ENCODE measurements around the gene STX3. TPM values are rescaled to one million over a fixed set of nuclear protein-coding genes. Genes with fewer than 3 reads are reported as not detected.

Gene STX3
- total and polyA plus RNA-seq, 2 of the 13 experiments (the other 11 are each of a cell fraction or from before 2014, with no cell fraction given): 16.5 to 24.0 TPM

GRCh38 chr11:59792507-59792906 is 37.3 kb downstream of the STX3 start:
- ChIA-PET CTCF (ENCODE audit: low intra/inter-chr PET ratio, low total read pairs) (no interaction called here), POLR2A (no interaction called here)
- Histone ChIP-seq H3K4me3 (replicated peaks in 1 of 3; ENCODE audit: insufficient read depth in 1 of 3, low read depth in 2 of 3, low read length in 3 of 3) (no peak overlapping the region), H3K4me1 (ENCODE audit: insufficient read depth, low read length) (peaks cover 2% of the 10 kb centered on the region), H3K9ac (ENCODE audit: insufficient read depth, low read depth, low read length) (no peak overlapping the region), H3K27me3 (ENCODE audit: control insufficient read depth in 1 of 2, insufficient read depth in 2 of 2, low read length in 2 of 2) (no peaks in the 10 kb centered on the region), H4K20me1 (ENCODE audit: insufficient read depth, low read length) (no peaks in the 10 kb centered on the region), H3K36me3 (replicated peaks in 1 of 2; ENCODE audit: control insufficient read depth in 1 of 2, insufficient read depth in 2 of 2, low read length in 2 of 2) (peaks cover 20% of the 10 kb centered on the region in 2 experiments; a peak in 4 of 5 replicates), H2AFZ (ENCODE audit: low read length) (no peak overlapping the region), H3K27ac (ENCODE audit: extremely low read length, insufficient read depth, low read length) (no peak overlapping the region), H3K9me3 (ENCODE audit: low read length) (no peaks in the 10 kb centered on the region), H3K79me2 (ENCODE audit: insufficient read depth, low read length) (no peaks in the 10 kb centered on the region), H3K4me2 (ENCODE audit: low read depth, low read length) (no peak overlapping the region)
- FAIRE-seq (no peak), ATAC-seq (no peak), DNase-seq (ENCODE audit: low spot score) (no peak)
- TF ChIP-seq IKZF1 (IDR thresholded peaks at IDR 0.05): 0 out of 2 replicates have a peak, but pooled peaks have one; percentile 33
- TF ChIP-seq FIP1L1 (IDR thresholded peaks at IDR 0.05; ENCODE audit: borderline replicate concordance, insufficient read depth, low read depth, low read length): no peak
- in situ Hi-C loops (cut with HindIII; ENCODE audit: extremely low pct_ligation_motif_present, low pct_unique_long_range_greater_than_20kb): no loop called here
- BruUV-seq (replicated peaks): no TSS peak
- 92% methylated on average over 1 of the region's 1 CpG for WGBS (ENCODE audit: low lambda C conversion rate)
- intact Hi-C loops (cut with micrococcal nuclease; ENCODE audit: unreplicated experiment): no loop called here

GRCh38 chr11:59794417-59794816 is 39.2 kb downstream of the STX3 start:
- no peaks in the 10 kb centered on the region for H3K79me2 ChIP-seq (ENCODE audit: insufficient read depth, low read length)
- no peaks in the 10 kb centered on the region for H4K20me1 ChIP-seq (ENCODE audit: insufficient read depth, low read length)
- FAIRE-seq: no peak
- H2AFZ ChIP-seq (ENCODE audit: low read length): no peak overlapping the region
- ChIA-PET CTCF (ENCODE audit: low intra/inter-chr PET ratio, low total read pairs) (no interaction called here), POLR2A (no interaction called here)
- peaks cover 13 to 17% of the 10 kb centered on the region in 2 experiments; a peak in 4 of 5 replicates for H3K36me3 ChIP-seq (replicated peaks in 1 of 2; ENCODE audit: control insufficient read depth in 1 of 2, insufficient read depth in 2 of 2, low read length in 2 of 2)
- no peak for ATAC-seq
- DNase-seq (ENCODE audit: low spot score): no peak
- TF ChIP-seq ATF3 (CRISPR knock-in tag; IDR thresholded peaks at IDR 0.05) (no peak), SNRNP70 (IDR thresholded peaks at IDR 0.05; ENCODE audit: low read depth, low read length) (no peak), ZNF781 (CRISPR knock-in tag; IDR thresholded peaks at IDR 0.05; ENCODE audit: borderline replicate concordance, not compliant biosample characterization) (no peak)
- no peak overlapping the region for H3K4me3 ChIP-seq (replicated peaks in 1 of 3; ENCODE audit: insufficient read depth in 1 of 3, low read depth in 2 of 3, low read length in 3 of 3)
- no peaks in the 10 kb centered on the region for H3K4me1 ChIP-seq (ENCODE audit: insufficient read depth, low read length)
- in situ Hi-C loops (cut with HindIII; ENCODE audit: extremely low pct_ligation_motif_present, low pct_unique_long_range_greater_than_20kb) (no loop called here), intact Hi-C loops (cut with micrococcal nuclease; ENCODE audit: unreplicated experiment) (no loop called here)
- no TSS peak for BruUV-seq (replicated peaks)
- WGBS (ENCODE audit: low lambda C conversion rate): 91% methylated on average over 3 of the region's 3 CpGs
- H3K9me3 ChIP-seq (ENCODE audit: low read length): no peaks in the 10 kb centered on the region
- no peaks in the 10 kb centered on the region for H3K27me3 ChIP-seq (ENCODE audit: control insufficient read depth in 1 of 2, insufficient read depth in 2 of 2, low read length in 2 of 2)
- no peak overlapping the region for H3K4me2 ChIP-seq (ENCODE audit: low read depth, low read length)
- H3K9ac ChIP-seq (ENCODE audit: insufficient read depth, low read depth, low read length): no peak overlapping the region
- H3K27ac ChIP-seq (ENCODE audit: extremely low read length, insufficient read depth, low read length): no peak overlapping the region
